ACHN (cell line): ENCODE data around the gene BLVRB.
"Not testable (repeated sequence)": the region's sequence is repeated elsewhere in the genome, so short reads cannot be mapped to it uniquely, and the experiment has no call there.

Source experiments
- DNase-seq: peaks from one replicate; pipeline ENCODE4 v3.0.0-alpha.2; 2015
- in situ Hi-C: cut with HindIII; loops from 2 replicates; pipeline ENCODE4 v1.10.0; 2017; ENCODE audit warnings: low sequenced_read_pairs, low pct_ligation_motif_present, low pct_unique_long_range_greater_than_20kb

The BLVRB gene

GRCh38 chr19:40415768-40416167 lies 49.8 kb downstream of the BLVRB start:
- in situ Hi-C loops = no loop called here
- no peak for DNase-seq

- in situ Hi-C loops = no loop called here
- DNase-seq = no peak
Observed at GRCh38 chr19:40414542-40415535, 50.7 kb downstream of the BLVRB start.

- DNase-seq = no peak
Observed at GRCh38 chr19:40413291-40413845, 52.2 kb downstream of the BLVRB start, which contains the start of gene PRX. PRX (minus strand) TSS chr19:40413378; CDS start chr19:40407932, 5,446 bp downstream.

GRCh38 chr19:40412866-40413265 lies 52.7 kb downstream of the BLVRB start:
- no peak for DNase-seq
- in situ Hi-C loops = no loop called here

More at GRCh38 chr19:40413291-40413845, 52.2 kb downstream of the BLVRB start, which contains the start of gene PRX:
- in situ Hi-C loops = no loop called here

- no peak for DNase-seq
- in situ Hi-C loops = no loop called here
Observed at GRCh38 chr19:40411958-40412499, 53.5 kb downstream of the BLVRB start.

- DNase-seq = no peak
- in situ Hi-C loops = no loop called here
Observed at GRCh38 chr19:40411125-40411842, 54.3 kb downstream of the BLVRB start.

GRCh38 chr19:40410030-40410389 lies 55.5 kb downstream of the BLVRB start:
- DNase-seq = no peak
- in situ Hi-C loops = no loop called here

GRCh38 chr19:40408598-40408925 lies 57.0 kb downstream of the BLVRB start:
- in situ Hi-C loops = not testable (repeated sequence)

GRCh38 chr19:40407714-40408597 lies 57.6 kb downstream of the BLVRB start:
- in situ Hi-C loops = no loop called here
- no peak for DNase-seq

More at GRCh38 chr19:40408598-40408925, 57.0 kb downstream of the BLVRB start:
- DNase-seq = not testable (repeated sequence)

- in situ Hi-C loops = no loop called here
- DNase-seq = peak; percentile 85
Observed at GRCh38 chr19:40403262-40403984, 62.1 kb downstream of the BLVRB start.

GRCh38 chr19:40400559-40400958 lies 65.0 kb downstream of the BLVRB start:
- in situ Hi-C loops = no loop called here
- DNase-seq = no peak

GRCh38 chr19:40398417-40399131 lies 67.0 kb downstream of the BLVRB start:
- in situ Hi-C loops = no loop called here
- DNase-seq = no peak
